NCI-H146 (cell line): Measurements from ENCODE around the gene TTC21A.

Experiments used
- DNase-seq: peaks from one replicate; lab custom pipeline; 2025; lab: John Stamatoyannopoulos, UW

Gene TTC21A

GRCh38 chr3:39136533-39137434 is 29.3 kb downstream of the TTC21A start:
- no peak for DNase-seq

- no peak for DNase-seq
Observed at GRCh38 chr3:39137435-39137936, 30.0 kb downstream of the TTC21A start.

- DNase-seq: no peak
Observed at GRCh38 chr3:39137991-39138803, 30.7 kb downstream of the TTC21A start.

GRCh38 chr3:39138804-39139415 is 31.4 kb downstream of the TTC21A start:
- DNase-seq: no peak

- no peak for DNase-seq
Observed at GRCh38 chr3:39139442-39139841, 32.0 kb downstream of the TTC21A start.

- no peak for DNase-seq
Observed at GRCh38 chr3:39140341-39140971, 33.0 kb downstream of the TTC21A start.

- no peak for DNase-seq
Observed at GRCh38 chr3:39141171-39141995, 33.9 kb downstream of the TTC21A start.

- DNase-seq: peak; percentile 47
Observed at GRCh38 chr3:39142067-39142466, 34.6 kb downstream of the TTC21A start.

- DNase-seq: no peak
Observed at GRCh38 chr3:39143051-39143885, 35.8 kb downstream of the TTC21A start.

GRCh38 chr3:39144095-39144747 is 36.7 kb downstream of the TTC21A start:
- DNase-seq: peak; percentile 5

GRCh38 chr3:39144748-39145380 is 37.4 kb downstream of the TTC21A start:
- no peak for DNase-seq

- DNase-seq: no peak
Observed at GRCh38 chr3:39146083-39146501, 38.6 kb downstream of the TTC21A start.

GRCh38 chr3:39146611-39147591 is 39.4 kb downstream of the TTC21A start:
- no peak for DNase-seq

GRCh38 chr3:39147711-39148434 is 40.4 kb downstream of the TTC21A start:
- no peak for DNase-seq

GRCh38 chr3:39148435-39149058 is 41.1 kb downstream of the TTC21A start:
- no peak for DNase-seq

- no peak for DNase-seq
Observed at GRCh38 chr3:39149059-39149455, 41.6 kb downstream of the TTC21A start.
